Activated CD4-positive, alpha-beta T cell treated with anti-CD3 and anti-CD28 coated beads for 36 hours (primary cell): ENCODE measurements around the gene UTY. TPM values are rescaled to one million over a fixed set of nuclear protein-coding genes. Genes with fewer than 3 reads are reported as not detected.

Experiments
- ATAC-seq: fragments of 200-7000 bp; cut with Tn5 transposase; one replicate; pipeline ENCODE4 v1.10.0; 2021; ENCODE audit warnings: mild to moderate bottlenecking, moderate library complexity
- CTCF ChIA-PET: fragments of 350-600 bp; sonication (Branson Sonifier 250); formaldehyde crosslinking; loops from one replicate; lab custom pipeline; 2021; ENCODE audit warnings: antibody characterized with exemption; lab: Charles Lee
- POLR2A ChIA-PET: fragments of 350-600 bp; sonication (Branson Sonifier 250); formaldehyde crosslinking; loops from one replicate; lab custom pipeline; 2021; ENCODE audit warnings: antibody characterized with exemption, inconsistent platforms; lab: Charles Lee
- DNase-seq: peaks from one replicate; pipeline ENCODE4 v3.0.0-alpha.2; 2020
- H3K27ac Mint-ChIP-seq: one replicate; pipeline ENCODE4 v1.8.0; 2021; ENCODE audit warnings: mixed read lengths
- H3K27me3 Mint-ChIP-seq: one replicate; pipeline ENCODE4 v1.8.0; 2021; ENCODE audit warnings: mixed read lengths
- H3K36me3 Mint-ChIP-seq: one replicate; pipeline ENCODE4 v1.8.0; 2021; ENCODE audit warnings: low read depth, mixed read lengths
- H3K4me1 Mint-ChIP-seq: one replicate; pipeline ENCODE4 v1.8.0; 2021; ENCODE audit warnings: mixed read lengths
- H3K4me3 Mint-ChIP-seq: one replicate; pipeline ENCODE4 v1.8.0; 2021; ENCODE audit warnings: mild to moderate bottlenecking, moderate library complexity, mixed read lengths
- H3K9me3 Mint-ChIP-seq: one replicate; pipeline ENCODE4 v1.8.0; 2021; ENCODE audit warnings: low read depth, mixed read lengths
- intact Hi-C, 2 experiments: fragments of 100-400 bp; cut with DNase I in 1 of 2; cut with micrococcal nuclease in 1 of 2; formaldehyde crosslinking; loops; one replicate each; pipeline versions ENCODE4 v1.14.2 to v1.15.1; 2022 to 2024; cut with DNase I, micrococcal nuclease
- total RNA-seq, 2 experiments: library from RNA; stranded (reverse); gene quantifications; one replicate each; pipeline ENCODE4 v1.2.3, GENCODE V29; 2021

UTY gene
- total RNA-seq, 2 experiments from 2014 or later, result 14.6 to 17.1 TPM

DNA sequence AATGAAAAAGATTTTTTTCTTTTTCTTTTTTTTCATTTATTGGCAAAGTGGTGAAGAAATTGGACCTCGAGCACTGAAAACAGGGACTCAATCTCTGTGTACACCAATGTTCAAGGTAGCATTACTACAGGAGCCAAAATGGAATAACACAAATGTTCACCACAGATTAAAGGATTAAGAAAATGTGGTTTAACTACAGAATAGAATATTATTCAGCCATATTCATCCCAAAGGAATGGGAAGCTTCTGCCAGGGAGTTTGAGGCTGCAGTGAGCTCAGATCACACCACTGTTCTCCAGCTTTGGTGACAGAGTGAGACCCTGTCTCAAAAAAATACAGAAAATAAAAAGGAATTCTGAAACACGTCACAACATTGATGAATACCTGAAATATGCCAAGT lies 81.0 kb downstream of the UTY start:
- ATAC-seq (no peak), DNase-seq (no peak)
- Mint-ChIP-seq H3K4me3 (no peak overlapping the region), H3K9me3 (no peaks in the 10 kb centered on the region), H3K27ac (no peak overlapping the region), H3K36me3 (peaks cover 13% of the 10 kb centered on the region), H3K27me3 (no peaks in the 10 kb centered on the region), H3K4me1 (peaks cover 13% of the 10 kb centered on the region)
- intact Hi-C loops, result no loop called here
- ChIA-PET POLR2A (interaction anchor here (0.6 kb wide), 1 partner anchor 324 kb away, joined by 4 read pairs; no protein-coding TSS in a partner anchor), CTCF (no interaction called here)

- ChIA-PET CTCF (no interaction called here), POLR2A (no interaction called here)
- Mint-ChIP-seq H3K27me3 (no peaks in the 10 kb centered on the region), H3K27ac (no peak overlapping the region), H3K4me3 (no peak overlapping the region), H3K9me3 (peaks cover 2% of the 10 kb centered on the region), H3K36me3 (peaks cover 20% of the 10 kb centered on the region), H3K4me1 (peaks cover 30% of the 10 kb centered on the region)
- intact Hi-C loops, result no loop called here
- DNase-seq, result no peak
- peak; percentile 23 for ATAC-seq
These were observed 98.6 kb downstream of the UTY start for GRCh38 chrY:13381110-13381683.

DNA sequence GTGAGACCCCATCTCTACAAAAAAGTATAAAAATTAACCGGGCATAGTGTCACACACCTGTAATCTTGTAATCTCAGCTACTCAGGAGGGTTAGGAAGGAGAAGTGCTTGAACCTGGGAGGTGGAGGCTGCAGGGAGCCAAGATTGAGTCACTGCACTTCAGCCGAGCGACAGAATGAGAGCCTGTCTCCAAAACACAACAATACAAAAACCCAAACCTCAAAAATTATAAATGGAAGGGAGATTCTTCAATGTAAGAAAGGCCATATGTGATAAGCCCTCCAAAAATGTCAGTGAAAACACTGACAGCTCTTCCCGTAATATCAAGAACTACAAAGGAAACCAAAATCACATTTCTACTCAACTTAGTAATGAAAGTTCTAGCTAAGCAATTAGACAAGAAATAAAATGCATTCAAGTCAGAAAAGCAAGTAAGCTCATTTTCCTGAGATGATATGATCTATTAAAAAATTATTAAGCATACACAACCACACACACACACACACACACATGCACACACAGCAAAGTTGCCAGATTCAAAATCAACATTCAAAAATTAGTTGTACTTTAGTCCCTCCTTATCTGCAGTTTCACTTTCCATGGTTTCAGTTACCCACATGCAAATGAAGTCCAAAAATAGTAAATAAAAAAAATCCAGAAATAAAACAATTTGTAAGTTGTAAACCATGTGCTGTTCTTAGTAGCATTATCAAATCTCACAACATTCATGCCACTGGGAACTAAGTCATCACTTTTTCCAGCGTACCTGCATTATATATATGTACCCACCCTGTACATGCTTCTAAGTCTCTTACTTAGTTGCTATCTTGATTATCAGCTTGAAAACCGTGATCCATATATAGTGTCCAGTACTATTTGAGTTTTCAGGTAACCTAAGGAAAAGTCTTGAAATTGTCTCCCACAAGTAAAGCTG lies 108.7 kb downstream of the UTY start:
- ChIA-PET POLR2A (no interaction called here), CTCF (interaction anchor here (0.6 kb wide), 1 partner anchor 464 kb away, joined by 3 read pairs; no protein-coding TSS in a partner anchor)
- ATAC-seq (peak; percentile 80), DNase-seq (peak; percentile 40)
- H3K4me3 Mint-ChIP-seq, result peak overlapping the region; percentile 52
- peaks cover 31% of the 10 kb centered on the region for H3K4me1 Mint-ChIP-seq
- H3K27ac Mint-ChIP-seq, result peak overlapping the region; percentile 72
- H3K27me3 Mint-ChIP-seq, result no peaks in the 10 kb centered on the region
- peaks cover 6% of the 10 kb centered on the region for H3K36me3 Mint-ChIP-seq
- intact Hi-C loops, result loop anchor here (5.0 to 10.0 kb wide), 4 partner anchors 104 to 974 kb away; partner anchors contain the start of gene TMSB4Y (in 1 of the 2)
- H3K9me3 Mint-ChIP-seq, result no peaks in the 10 kb centered on the region

DNA sequence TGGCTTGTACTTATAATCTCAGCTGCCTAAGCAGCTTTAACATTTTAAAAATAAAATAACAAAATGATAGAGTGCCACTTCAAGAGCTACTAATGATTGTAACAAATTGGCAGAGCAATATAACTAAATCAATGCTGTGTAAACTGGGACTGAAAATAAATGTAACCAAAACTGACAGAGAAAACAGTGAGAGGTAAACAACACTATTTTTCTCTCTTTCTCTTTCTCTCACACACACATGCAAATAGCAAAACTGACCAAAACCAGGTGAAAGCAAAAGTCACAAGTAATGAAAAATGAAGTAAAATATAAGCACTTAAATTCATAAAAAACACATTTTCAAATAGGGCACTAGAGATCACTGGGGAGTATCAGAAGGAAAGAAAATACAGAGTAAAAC lies 109.6 kb downstream of the UTY start:
- ChIA-PET CTCF (interaction anchor here (2.0 kb wide), 1 partner anchor 27 kb away, joined by 7 read pairs; no protein-coding TSS in a partner anchor), POLR2A (no interaction called here)
- ATAC-seq (no peak), DNase-seq (no peak)
- peaks cover 28% of the 10 kb centered on the region for H3K4me1 Mint-ChIP-seq
- H3K36me3 Mint-ChIP-seq, result peaks cover 6% of the 10 kb centered on the region
- H3K9me3 Mint-ChIP-seq, result no peaks in the 10 kb centered on the region
- intact Hi-C loops, result loop anchor here (5.0 to 10.0 kb wide), 4 partner anchors 105 to 975 kb away; partner anchors contain the start of gene TMSB4Y (in 1 of the 2)
- H3K27ac Mint-ChIP-seq, result peak overlapping the region; percentile 72
- peak overlapping the region; percentile 52 for H3K4me3 Mint-ChIP-seq
- no peaks in the 10 kb centered on the region for H3K27me3 Mint-ChIP-seq

- intact Hi-C loops, result no loop called here
- no peak for ATAC-seq
- Mint-ChIP-seq H3K4me3 (no peak overlapping the region), H3K9me3 (no peaks in the 10 kb centered on the region), H3K27ac (no peak overlapping the region), H3K27me3 (no peaks in the 10 kb centered on the region), H3K36me3 (peaks cover 6% of the 10 kb centered on the region), H3K4me1 (peaks cover 31% of the 10 kb centered on the region)
- CTCF ChIA-PET, result interaction anchor here (0.6 to 2.0 kb wide), 2 partner anchors 25 to 819 kb away, joined by 3 to 7 read pairs; no protein-coding TSS in a partner anchor
- DNase-seq, result no peak
- POLR2A ChIA-PET, result no interaction called here
These were observed 111.4 kb downstream of the UTY start for GRCh38 chrY:13368513-13368845.

DNA sequence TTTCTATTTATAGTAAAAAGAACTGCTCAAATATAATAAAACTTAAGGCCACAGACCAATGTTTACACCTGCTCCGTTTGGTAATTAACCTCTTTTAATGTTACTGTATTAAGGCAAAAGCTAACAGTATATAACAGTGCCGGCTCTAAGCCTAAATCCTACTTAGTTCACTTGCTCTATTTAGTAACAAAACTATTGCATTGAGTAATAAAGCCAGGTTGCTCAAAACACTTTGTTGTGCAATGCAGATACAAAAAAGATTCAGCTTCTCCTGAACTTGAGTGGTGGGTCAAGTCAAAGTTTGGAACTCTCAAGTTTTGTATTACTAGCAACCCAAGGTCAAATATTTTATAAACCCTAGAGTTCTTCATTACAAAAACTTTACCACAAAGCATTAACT lies 116.2 kb downstream of the UTY start:
- peaks cover 8% of the 10 kb centered on the region for H3K36me3 Mint-ChIP-seq
- CTCF ChIA-PET, result no interaction called here

DNA sequence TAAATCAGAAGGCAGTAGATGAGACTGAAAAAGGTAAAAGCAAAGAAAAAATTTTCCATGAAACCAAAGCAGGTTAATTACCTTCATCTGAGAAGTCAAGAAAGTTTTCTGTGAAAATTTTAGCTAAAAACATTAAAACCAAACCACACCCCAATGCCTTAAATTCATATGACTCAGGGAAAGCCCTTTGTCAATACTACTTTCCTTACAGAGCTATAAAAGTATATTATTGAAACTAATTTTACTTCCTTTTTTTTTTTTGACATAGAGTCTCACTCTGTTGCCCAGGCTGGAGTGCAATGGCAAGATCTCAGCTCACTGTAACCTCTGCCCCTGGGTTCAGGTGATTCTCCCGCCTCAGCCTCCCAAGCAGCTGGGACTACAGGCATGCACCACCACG lies 117.2 kb downstream of the UTY start:
- intact Hi-C loops, result no loop called here
- ChIA-PET CTCF (interaction anchor here (0.7 to 0.8 kb wide), 2 partner anchors 19 to 618 kb away, joined by 3 read pairs; no protein-coding TSS in a partner anchor), POLR2A (interaction anchor here (0.7 kb wide), 1 partner anchor 442 kb away, joined by 3 read pairs; no protein-coding TSS in a partner anchor)
- no peak for ATAC-seq
- Mint-ChIP-seq H3K27ac (peak overlapping the region; percentile 60), H3K27me3 (no peaks in the 10 kb centered on the region), H3K36me3 (peaks cover 11% of the 10 kb centered on the region), H3K4me3 (no peak overlapping the region), H3K4me1 (peaks cover 21% of the 10 kb centered on the region), H3K9me3 (no peaks in the 10 kb centered on the region)
- DNase-seq, result no peak

More for the DNA sequence above, 116.2 kb downstream of the UTY start:
- Mint-ChIP-seq H3K27ac (no peak overlapping the region), H3K9me3 (no peaks in the 10 kb centered on the region), H3K27me3 (no peaks in the 10 kb centered on the region), H3K4me3 (no peak overlapping the region), H3K4me1 (peaks cover 19% of the 10 kb centered on the region)
- intact Hi-C loops, result no loop called here
- ATAC-seq, result no peak
- DNase-seq, result no peak
- POLR2A ChIA-PET, result no interaction called here

- H3K27ac Mint-ChIP-seq, result peak overlapping the region; percentile 60
- ChIA-PET POLR2A (interaction anchor here (0.7 kb wide), 1 partner anchor 441 kb away, joined by 3 read pairs; no protein-coding TSS in a partner anchor), CTCF (interaction anchor here (0.5 to 0.8 kb wide), 5 partner anchors 18 to 617 kb away, joined by 3 read pairs; no protein-coding TSS in a partner anchor)
- ATAC-seq, result peak; percentile 78
- DNase-seq, result no peak
- H3K4me1 Mint-ChIP-seq, result peaks cover 21% of the 10 kb centered on the region
- peaks cover 11% of the 10 kb centered on the region for H3K36me3 Mint-ChIP-seq
- H3K9me3 Mint-ChIP-seq, result no peaks in the 10 kb centered on the region
- H3K4me3 Mint-ChIP-seq, result no peak overlapping the region
- H3K27me3 Mint-ChIP-seq, result no peaks in the 10 kb centered on the region
- intact Hi-C loops, result no loop called here
These were observed 117.9 kb downstream of the UTY start for GRCh38 chrY:13361656-13362636.

DNA sequence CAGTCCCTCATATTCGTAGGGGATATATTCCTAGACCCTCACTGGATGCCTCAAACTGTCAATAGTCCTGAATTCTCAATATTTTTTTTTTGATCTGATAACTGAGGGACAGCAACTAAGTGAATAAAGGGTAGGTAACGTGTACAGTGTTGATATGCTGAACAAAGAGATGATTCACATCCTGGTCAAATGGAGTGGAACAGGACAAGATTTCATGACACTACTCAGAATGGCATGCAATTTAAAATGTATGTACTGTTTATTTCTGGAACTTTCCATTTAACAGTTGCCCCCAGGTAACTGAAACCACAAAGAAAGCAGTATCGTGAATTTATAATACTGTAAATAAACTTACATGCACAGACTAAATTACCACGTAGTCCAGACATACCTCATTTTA lies 128.4 kb downstream of the UTY start:
- Mint-ChIP-seq H3K27me3 (no peaks in the 10 kb centered on the region), H3K36me3 (peaks cover 16% of the 10 kb centered on the region), H3K4me1 (peaks cover 20% of the 10 kb centered on the region), H3K4me3 (no peak overlapping the region), H3K27ac (no peak overlapping the region), H3K9me3 (no peaks in the 10 kb centered on the region)
- POLR2A ChIA-PET, result interaction anchor here (0.7 kb wide), 1 partner anchor 214 kb away, joined by 10 read pairs; no protein-coding TSS in a partner anchor
- no peak for DNase-seq
- CTCF ChIA-PET, result no interaction called here
- intact Hi-C loops, result no loop called here
- no peak for ATAC-seq

- Mint-ChIP-seq H3K4me1 (peaks cover 42% of the 10 kb centered on the region), H3K27ac (no peak overlapping the region), H3K9me3 (no peaks in the 10 kb centered on the region), H3K27me3 (no peaks in the 10 kb centered on the region), H3K4me3 (no peak overlapping the region), H3K36me3 (peaks cover 10% of the 10 kb centered on the region)
- intact Hi-C loops, result loop anchor here in 1 of 2 experiments (10.0 kb wide), 1 partner anchor 442 kb away; the partner anchor contains the start of gene DDX3Y
- no peak for DNase-seq
- CTCF ChIA-PET, result interaction anchor here (0.8 kb wide), 1 partner anchor 9 kb away, joined by 3 read pairs; no protein-coding TSS in a partner anchor
- POLR2A ChIA-PET, result no interaction called here
- no peak for ATAC-seq
These were observed 132.7 kb downstream of the UTY start for GRCh38 chrY:13347106-13347505.
